ENCODE results near the gene KRT79.
"Not testable (repeated sequence)": the region's sequence is repeated elsewhere in the genome, so short reads cannot be mapped to it uniquely, and the experiment has no call there.

Gene KRT79

DNA sequence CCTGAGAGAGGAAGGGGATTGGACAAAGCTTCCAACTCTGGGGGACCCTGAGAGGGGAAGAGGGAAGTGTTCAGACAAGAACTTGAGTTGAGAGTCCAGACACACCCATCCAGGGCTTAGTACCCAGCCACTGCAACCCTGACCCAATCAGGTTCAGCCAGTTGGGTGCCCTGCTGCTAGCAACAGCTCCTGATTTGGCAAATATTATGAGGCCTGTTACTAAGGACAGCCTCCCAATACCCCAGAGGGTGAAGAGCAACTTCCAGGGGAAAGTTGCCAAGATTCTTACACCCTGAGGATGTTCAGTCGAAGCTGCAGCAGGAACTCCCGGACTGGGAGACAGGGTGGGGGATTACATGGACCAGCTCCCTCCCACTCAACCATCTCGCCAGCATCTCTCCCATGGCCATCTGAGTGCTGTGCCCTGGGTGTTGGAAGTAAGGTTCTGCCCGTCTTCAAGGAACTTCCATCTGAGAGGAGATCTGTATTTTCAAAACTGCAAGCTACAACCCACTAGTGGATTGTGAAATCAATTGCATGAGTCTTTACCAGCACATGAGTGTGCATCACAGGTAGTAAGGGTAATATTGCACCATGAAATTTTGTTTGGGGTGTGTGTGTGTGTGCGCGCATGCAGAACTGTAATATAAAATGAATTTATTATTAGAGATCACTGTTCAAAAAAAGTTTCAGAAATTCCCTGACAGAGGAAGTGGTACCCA is 26.2 kb upstream of the KRT79 start:
- peak; percentile 73 for DNase-seq (ENCODE audit: low read depth)

DNA sequence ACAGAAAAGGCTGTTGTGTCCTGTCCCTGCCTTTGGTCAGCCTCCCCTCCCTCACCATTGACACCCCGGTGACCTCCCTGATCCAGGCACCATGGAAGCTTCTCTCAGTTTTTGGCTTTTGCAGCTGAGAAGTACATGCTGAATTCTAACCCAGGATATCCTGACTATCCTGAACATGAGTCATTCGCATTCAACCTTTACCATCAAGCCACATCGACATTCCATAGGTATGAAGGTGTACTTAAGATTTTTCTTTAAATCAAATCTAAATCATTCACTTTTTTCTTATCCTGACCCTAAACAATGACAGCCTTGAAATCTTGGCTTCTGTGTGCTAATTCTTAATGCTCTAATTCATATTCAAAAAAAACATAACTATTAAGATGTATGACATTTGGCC is 23.4 kb upstream of the KRT79 start:
- DNase-seq (ENCODE audit: low read depth) = no peak

DNA sequence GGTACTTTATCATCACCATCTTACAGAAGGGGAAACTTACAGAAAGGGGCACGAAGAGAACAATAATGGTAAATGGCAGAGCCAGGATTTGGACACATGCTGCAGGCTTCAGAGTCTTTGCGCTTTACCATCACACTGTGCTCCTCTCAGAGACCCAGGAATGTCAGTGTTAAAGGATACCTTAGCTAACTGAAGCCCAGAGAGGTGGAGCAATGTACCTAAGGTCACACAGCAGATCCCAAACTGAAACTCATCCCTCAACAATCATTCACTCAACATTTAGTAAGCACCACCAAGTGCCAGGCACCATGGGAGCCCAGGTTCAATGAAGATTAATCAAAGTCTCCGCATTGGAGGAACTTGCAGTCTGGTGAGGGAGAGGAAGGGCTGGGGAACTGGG is 22.7 kb upstream of the KRT79 start:
- DNase-seq (ENCODE audit: low read depth) = no peak

DNA sequence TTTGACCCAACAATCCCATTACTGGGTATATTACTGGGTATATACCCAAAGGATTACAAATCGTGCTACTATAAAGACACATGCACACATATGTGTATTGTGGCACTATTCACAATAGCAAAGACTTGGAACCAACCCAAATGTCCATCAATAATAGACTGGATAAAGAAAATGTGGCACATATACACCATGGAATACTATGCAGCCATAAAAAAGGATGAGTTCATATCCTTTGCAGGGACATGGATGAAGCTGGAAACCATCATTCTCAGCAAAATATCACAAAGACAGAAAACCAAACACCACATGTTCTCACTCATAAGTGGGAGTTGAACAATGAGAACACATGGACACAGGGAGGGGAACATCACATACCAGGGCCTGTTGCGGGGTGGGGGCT is 22.0 kb upstream of the KRT79 start:
- not testable (repeated sequence) for DNase-seq (ENCODE audit: low read depth)

DNA sequence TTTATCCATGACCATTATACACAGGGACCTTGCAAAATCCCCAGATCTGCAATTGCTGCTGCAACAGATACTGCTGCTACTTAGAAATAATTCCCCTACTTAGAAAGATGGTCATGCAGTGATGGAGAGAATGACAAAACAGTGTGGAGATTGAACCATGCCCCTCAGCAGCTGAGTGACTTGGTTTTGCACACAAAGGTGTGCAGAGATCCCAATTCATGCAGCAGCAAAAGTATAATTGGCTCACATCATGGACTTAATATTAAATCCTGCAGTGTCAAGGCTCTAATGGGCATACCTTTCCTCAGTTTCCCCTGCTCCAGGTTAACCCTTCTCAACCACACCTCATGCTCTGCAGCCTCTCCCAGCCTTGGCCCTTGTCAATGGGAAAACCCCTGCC is 17.7 kb upstream of the KRT79 start:
- no peak for DNase-seq (ENCODE audit: low read depth)

DNA sequence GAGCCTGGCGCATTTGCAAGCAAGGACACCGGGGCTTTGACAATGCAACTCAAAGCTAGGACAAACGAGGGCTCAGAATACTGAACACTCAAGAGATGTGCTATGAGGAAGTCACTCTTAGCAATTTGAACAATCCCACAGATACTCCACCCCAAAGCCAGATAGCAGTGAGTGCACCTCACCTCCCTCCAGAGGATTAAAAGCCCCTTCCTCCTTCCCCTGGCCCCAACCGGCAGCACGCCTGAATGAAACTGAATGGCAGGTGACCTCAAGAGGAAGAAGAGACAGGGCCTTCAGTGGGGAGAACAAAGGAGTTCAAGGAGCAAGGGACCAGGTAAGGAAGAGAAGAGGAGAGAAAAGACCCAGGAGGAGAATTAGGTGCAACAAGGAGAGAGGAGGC is 16.6 kb upstream of the KRT79 start:
- no peak for DNase-seq (ENCODE audit: low read depth)

DNA sequence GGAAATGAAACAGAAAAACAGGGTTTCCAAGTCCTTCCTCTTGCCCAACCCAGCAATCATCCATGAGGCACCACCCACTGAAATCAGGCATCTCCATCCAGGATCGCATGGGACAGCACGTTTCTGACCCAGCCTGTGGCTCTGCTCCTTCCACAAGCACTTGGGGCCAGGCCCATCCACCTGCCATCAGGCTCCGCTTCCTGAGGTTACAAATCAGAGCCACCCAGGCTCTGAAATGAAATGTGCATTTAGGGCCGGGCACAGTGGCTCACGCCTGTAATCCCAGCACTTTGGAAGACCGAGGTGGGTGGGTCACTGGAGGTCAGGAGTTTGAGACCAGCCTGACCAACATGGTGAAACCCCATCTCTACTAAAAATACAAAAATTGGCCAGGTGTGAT is 15.4 kb upstream of the KRT79 start:
- DNase-seq (ENCODE audit: low read depth) = no peak

DNA sequence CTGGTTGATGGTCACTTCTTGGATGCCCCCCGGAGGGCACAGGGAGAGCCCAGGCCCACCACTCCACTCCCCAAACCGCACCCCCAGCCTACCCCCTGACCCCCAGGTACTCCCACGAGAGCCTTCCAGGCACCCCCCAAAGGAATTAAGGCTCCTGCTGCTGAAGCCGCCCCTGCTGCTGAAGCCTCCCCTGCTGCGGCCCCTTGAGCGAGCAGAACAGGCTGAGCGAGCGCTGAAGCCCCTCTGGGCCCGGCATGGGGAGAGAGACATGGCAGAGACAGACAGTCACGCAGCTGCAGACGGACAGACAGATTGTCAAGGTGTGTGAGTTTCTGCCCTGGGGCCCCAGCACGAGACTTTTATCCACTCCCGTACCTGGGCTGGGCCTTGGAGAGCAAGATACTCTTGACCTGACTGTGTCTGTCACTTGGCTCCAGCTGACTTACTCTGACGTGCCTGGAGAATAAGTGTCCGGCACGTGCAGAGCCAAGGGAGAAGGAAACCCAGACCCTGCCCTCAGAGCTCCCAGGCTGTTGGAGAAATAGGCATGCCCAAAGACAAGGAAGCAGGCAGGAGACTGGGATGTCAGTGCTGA is 14.6 kb upstream of the KRT79 start, which contains the start of gene KRT78:
TSS of gene KRT78 (minus strand) at position 334 of the 595 bp plus-strand sequence. CDS start at position 270, 64 bp downstream.
- no peak for DNase-seq (ENCODE audit: low read depth)

DNA sequence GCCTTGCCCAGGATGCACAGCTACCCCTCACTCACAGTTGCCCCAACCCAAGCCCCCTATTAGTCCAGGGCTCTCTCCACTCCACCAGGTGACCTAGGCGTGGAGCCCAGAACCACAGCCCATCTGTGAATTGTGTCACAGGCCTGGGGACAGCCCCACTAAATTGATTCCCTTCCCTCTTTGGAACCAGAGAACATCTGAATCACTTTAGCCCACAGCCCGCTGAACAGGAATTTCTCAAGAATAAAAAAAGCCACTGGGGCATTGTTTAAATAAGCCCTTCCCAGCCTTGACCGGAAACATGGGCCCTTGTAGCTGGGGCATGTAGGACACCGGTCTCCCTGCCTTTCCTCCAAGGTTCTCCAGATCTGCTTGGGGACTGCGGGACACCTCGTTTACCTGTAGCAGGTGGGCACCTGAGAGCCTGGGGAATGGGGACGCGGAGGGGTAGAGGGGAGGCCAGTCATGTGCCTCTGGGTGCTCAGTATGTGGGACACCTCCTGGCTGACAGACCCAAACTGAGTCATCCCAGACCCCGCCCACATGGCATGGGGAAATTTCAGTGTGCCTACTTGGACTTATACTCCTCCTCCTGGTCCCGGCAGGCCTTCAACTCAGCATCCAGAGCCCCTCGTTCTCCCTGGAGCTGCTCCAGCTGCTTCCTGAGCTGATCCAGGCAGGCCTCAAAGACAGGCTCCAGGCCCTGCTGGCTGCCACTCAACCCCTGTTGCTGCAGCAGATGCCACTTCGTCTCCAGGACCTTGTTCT is 13.4 kb upstream of the KRT79 start:
- no peak for DNase-seq (ENCODE audit: low read depth)

DNA sequence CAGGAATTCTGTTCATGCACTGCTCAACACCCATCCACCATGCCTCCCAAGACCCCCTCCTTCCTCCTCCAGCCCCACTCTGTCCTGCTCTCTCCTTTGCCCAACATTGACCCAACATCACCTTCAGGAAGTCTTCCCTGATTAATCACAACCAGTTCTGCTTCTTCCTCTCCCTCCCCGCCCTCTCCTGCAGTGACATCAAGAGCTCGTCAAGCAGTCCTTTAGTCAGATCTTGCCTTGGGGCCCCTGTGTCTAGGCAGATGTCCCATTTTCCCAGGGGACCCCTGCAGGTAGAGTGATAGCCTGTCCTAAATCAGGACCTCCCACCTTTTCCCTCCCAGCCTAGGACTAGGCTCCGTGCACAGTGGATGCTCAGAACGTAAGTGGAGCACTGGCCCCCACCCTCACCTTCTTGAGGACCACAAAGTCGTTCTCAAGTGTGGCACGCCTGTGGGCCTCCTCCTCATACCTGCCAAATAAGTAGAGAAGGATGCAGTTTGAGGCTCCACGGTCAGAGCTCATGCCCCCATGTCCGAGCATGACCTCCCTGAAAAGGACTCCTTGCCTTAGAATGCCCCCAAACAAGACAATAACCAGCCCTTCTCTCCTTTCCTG is 12.4 kb upstream of the KRT79 start:
- DNase-seq (ENCODE audit: low read depth) = no peak

DNA sequence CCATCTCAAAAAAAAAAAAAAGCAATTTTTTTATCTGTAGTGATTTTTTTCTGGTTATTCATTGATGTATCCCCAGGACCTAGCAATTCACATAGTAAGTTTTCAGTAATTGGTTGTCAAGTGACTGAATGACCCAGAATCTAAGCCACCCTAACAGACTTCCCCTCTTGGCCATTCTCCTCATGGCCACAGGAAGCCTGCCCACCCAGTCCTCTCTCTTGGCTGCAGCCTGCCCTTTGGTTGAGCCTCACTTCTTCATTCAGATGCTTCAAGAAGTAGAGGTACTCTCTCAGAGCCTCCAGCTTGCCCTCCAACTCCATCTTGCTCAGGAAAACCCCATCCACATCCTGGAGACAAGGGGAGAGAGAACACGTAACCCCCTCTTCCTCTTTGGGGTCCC is 11.8 kb upstream of the KRT79 start:
- DNase-seq (ENCODE audit: low read depth) = no peak

DNA sequence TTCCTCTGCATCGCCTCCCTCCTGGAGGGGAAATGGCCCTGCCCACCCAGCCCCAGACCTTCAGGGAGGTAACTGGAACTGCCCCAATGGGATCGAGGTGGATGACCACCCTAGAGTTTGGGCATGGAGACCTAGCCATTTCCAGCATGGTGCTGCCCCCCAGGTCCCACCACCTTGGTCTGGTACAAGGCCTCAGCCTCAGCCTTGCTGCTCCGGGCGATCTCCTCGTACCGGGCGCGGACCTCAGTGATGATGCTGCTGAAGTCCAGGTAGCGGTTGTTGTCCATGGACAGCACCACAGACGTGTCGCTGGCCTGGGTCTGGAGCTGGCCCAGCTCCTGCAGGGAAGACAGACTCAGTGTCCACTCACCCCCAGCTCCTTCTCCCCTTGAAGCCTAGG is 10.3 kb upstream of the KRT79 start:
- no peak for DNase-seq (ENCODE audit: low read depth)

DNA sequence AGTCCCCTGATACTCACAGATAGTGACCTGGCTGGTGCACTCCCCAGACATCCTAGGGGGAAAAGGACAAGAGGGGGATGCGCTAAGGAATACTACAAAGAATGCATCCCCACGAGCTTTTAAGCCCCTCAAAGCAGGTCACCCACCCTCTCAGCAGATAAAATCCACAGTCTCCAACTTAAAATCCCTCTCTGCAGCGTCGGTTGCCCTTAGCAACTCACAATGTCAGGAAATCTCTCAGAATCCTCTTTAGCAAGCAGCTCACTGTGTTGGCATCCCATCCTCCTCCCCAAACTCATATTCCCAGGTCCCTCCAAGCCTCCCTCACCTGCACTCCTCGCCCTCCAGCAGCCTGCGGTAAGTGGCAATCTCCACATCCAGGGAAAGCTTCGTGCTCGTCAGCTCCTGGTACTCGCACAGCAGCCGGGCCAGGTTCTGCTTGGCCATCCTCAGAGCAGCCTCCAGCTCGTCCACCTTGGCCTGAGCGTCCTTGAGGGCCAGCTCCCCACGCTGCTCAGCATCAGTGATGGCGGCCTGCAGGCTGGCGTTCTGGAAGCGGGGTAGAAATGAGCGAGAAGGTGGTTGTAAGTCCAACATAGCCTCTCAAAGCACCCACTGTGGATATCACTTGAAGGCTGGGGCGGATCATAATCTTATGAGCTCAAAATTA is 5.5 kb upstream of the KRT79 start:
- DNase-seq (ENCODE audit: low read depth) = no peak

DNA sequence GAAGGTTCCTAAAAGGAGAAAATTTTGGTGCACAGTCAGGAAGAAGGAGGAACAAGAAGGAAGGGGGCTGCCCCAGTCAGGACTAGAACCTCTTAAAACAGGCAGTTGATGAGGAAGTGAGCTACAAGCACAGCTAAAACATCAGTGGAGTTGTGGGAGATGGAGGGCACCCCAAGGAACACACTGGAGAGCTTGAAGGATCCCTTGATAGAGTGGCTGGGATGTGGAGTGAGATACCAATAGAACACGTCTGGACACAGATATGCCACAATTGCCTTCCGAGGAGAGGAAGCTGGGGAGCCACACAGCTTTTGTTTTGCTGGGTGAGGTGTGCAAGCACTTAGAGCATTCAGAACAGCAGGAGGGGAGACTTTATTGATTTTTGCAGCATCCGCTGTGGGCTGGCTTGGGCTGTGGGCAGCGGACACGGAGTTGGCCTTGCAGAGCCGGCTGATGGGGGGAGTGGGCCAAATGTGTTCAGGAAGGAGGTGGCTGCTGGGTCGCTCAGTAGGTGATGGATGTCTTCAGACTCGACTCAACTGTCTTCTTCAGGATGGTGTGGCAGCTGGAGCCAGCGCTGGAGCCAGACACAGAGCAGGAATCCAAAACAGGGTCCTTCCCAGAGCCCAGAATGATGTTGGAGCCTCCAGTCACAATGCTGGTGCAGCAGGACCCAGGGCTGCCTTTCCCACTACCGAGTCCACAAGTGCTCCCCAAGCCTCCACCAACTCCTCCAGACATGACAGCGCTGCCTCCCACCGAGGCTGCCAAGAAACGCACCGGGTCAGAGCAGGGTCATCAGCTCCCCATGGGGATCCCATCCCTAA is 4.7 kb upstream of the KRT79 start:
- no peak for DNase-seq (ENCODE audit: low read depth)

DNA sequence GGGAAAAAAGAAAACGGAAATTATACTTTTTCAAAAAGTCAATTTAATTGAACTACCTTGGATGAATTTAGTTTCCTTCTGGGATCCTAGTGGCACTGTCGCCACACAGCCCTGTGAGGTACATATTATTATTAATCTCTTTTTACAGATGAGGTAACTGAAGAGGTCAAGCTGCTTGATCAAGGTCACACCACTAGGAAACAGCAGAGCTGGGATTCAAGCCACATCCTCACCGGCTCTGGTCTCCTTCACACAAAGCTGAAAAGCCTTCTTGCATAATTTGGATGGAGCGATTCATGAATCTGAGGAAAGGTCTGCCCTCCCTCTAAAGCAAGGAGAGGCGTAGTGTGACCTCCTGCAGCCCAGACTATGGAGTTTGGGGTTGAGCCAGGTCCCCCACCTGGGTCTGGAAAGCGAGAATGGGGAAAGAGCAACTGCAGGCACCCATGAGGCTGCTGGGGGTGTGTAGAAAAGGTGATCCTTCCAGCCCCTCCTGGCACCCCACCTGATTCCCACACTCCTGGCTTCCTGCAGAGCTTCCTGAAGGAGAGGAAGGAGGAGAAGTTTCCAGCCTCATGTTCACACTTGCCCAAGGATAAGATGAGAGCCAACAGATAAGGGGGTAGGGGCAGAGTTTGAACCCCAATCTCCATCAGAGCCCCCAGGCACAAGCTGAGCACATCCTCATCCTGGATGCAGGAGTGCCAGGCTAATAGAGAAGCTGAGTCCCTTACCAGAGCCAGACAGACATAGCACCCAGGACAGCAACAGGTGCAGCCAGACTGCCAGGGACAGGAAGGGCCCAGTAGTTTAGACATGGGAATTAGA is 3.9 kb upstream of the KRT79 start:
- DNase-seq (ENCODE audit: low read depth) = no peak

DNA sequence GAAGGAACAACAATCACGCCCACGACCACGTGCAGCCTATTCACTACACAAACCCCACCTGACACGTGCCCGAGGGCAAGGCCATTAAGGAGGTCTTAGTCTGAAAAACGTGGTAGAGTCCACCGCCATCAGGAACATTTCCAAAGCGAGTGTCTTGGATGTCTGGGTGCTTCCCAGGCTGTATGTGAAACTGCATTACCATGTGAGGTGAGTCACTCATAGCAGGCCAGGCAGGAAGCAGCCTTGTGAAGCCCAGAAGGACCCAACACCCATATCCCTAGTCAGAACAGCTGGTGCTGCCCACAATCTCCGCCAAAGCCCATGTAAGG is 3.3 kb upstream of the KRT79 start:
- peak; percentile 12 for DNase-seq (ENCODE audit: low read depth)

DNA sequence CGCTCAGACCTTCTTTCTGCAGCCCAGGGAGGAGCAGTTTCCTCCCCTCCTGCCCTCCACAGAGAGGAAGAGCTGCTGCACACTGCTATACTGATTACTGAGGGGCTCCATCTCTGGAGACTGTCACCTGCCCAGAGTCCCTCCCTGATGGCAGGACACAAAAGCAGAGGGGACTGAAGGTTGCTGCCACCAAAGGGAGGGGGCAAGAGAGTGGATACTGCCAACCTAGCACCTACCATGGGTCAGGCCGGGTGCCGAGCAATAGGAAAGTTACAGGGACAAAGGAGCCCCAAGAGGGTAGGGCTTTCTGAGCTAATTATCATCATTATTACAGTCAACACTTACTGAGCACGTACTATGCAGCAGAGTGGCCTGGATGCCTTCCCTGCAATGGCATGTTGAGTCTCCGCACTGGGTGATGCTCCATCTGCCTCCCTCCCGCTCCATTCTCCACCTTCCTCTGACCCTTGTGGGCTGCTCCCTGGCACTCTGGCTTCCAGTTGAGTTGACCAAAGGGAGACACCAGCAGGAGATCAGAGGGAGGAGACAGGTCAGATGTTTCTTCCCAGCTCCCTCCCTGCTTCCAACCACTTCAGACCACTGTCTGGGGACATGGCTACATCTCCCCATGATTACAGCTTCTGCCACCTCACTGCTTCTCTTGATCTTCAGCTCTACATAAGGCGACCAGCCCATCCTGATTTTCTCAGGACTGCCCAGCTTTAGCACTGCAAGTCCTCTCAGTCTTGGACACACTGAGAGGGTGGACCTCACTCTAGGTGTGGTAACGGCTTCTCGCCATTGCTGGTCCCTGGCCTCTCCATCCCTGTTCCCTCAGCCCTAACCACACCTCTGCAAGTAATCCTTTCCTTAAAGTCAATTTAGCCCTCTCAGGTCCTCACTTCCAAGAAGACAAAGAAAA is 2.6 kb upstream of the KRT79 start:
- DNase-seq (ENCODE audit: low read depth) = no peak

DNA sequence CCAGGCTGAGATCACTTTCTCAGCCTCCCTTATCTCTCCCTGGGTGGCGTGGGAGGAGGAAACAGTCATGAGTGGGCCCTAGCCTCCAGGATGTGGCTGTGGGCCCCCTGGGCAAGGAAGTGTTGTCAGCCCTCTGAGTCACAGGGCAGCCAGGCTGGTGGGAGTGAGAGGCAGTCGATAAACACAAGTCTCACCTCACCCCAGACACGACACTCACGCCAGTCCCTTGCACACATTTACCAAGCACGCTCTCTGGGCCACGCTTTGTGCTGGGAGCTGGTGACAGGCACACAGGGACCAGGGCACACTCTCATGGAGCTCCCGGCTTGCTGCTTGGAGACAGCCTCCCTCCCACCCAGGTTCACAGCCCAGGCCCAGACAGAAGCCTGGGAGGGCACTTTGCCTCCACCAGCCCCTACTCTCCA is 1.9 kb upstream of the KRT79 start:
- no peak for DNase-seq (ENCODE audit: low read depth)

DNA sequence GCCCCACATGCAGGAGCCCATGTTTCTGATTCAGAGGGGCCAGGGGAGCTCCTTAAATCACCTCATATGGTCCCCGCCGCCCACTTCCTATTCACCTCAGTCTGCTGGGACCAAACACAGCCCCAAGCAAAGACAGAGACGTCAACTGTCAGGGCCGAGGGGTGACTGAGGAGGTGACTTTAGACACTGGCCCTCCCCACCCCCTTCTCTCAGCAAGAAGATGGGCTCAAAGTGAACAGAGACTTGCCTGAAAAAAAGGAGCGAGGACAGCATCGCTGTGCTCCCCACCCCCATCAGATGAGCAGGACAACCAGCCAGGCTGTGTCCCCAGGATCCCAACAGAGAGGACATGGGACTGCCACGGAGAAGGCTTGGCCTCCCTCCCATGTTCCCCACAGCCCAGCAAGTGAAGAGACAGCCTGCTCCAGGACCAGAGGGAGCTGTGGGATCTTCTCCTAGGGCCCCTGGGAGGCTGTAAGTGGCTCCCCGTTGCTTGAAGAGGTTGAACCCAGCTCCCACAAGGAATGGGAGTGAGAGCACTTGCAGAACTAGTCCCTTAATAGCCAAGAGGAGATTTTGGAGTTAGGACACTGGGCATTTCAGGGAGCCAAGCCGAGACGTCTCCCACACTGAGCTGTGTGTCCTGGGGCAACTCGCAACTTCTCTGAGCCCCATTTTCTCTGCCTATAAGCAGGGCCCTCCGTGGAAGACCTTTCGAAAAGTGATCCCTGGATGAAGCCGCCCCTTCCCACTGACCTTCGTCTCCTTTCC is 1.3 kb upstream of the KRT79 start:
- DNase-seq (ENCODE audit: low read depth) = no peak

All from fibroblast of gingiva (primary cell).